Lower leg skin (tissue), 4 donors: ENCODE results near the gene KLK5. TPM values are rescaled to one million over a fixed set of nuclear protein-coding genes. Genes with fewer than 3 reads are reported as not detected.
"Not testable (repeated sequence)": the region's sequence is repeated elsewhere in the genome, so short reads cannot be mapped to it uniquely, and the experiment has no call there.

Experiments
- DNase-seq, 2 donors: peaks; one replicate each; pipeline ENCODE4 v3.0.0-alpha.2; 2019; ENCODE audit warnings: low spot score in 2 of 2
- H3K4me3 ChIP-seq: fragments of 200-600 bp; sonication (generic); 2 replicates; pipeline ENCODE4 v1.5.1; 2017; ENCODE audit warnings: mild to moderate bottlenecking, low read depth; ENCODE audit not compliant: poor library complexity, severe bottlenecking
- CTCF ChIP-seq, 3 donors: fragments of 450-650 bp; IDR thresholded peaks; one replicate each; pipeline ENCODE4 v1.5.1; 2016; ENCODE audit warnings: antibody characterized with exemption in 3 of 3, mild to moderate bottlenecking in 3 of 3, moderate library complexity in 2 of 3
- POLR2A ChIP-seq, 2 donors: fragments of 450-650 bp; IDR thresholded peaks; one replicate each; pipeline ENCODE4 v1.6.1; 2016 to 2017; ENCODE audit warnings: antibody characterized with exemption in 2 of 2, mild to moderate bottlenecking in 1 of 2, moderate library complexity in 1 of 2
- WGBS, 2 donors: methylation state at CpG; one replicate each; pipeline ENCODE4 v1.1.5; 2018; 5-methylcytosine and 5-hydroxymethylcytosine counted together
- intact Hi-C: fragments of 100-400 bp; cut with DNase I; formaldehyde crosslinking; loops from one replicate; pipeline ENCODE4 v1.15.0; 2023; ENCODE audit warnings: low total_unique reads
- total RNA-seq, 4 donors: library from RNA; depleted of rRNA; stranded (reverse); fragments of >200 nt; gene quantifications; one replicate each; pipeline ENCODE4 v1.1.0, GENCODE V29; 2016

The KLK5 gene
- total RNA-seq, 4 donors from 2014 or later, result 179 to 310 (median 271) TPM

- DNase-seq, result no peak
- no peak overlapping the region for H3K4me3 ChIP-seq
- 71 to 75% methylated on average over 5 of the region's 5 CpGs for WGBS, 2 donors
- intact Hi-C loops, result no loop called here
- TF ChIP-seq POLR2A (IDR thresholded peaks at IDR 0.05), result no peak
- no peak for TF ChIP-seq CTCF (IDR thresholded peaks at IDR 0.05)
These were observed 45.2 kb upstream of the KLK5 start for GRCh38 chr19:50998061-50998460.

GRCh38 chr19:50994129-50994528 lies 41.3 kb upstream of the KLK5 start:
- WGBS, 2 donors, result 61 to 89% methylated on average over 2 of the region's 2 CpGs
- no peak for TF ChIP-seq POLR2A (IDR thresholded peaks at IDR 0.05)
- TF ChIP-seq CTCF (IDR thresholded peaks at IDR 0.05), result no peak
- DNase-seq, result no peak
- no peak overlapping the region for H3K4me3 ChIP-seq
- intact Hi-C loops, result no loop called here

GRCh38 chr19:50992666-50993035 lies 39.8 kb upstream of the KLK5 start:
- WGBS, 2 donors, result 39 to 45% methylated on average over 2 of the region's 2 CpGs
- no peak overlapping the region for H3K4me3 ChIP-seq
- no peak for DNase-seq
- no peak for TF ChIP-seq POLR2A (IDR thresholded peaks at IDR 0.05)
- TF ChIP-seq CTCF (IDR thresholded peaks at IDR 0.05), result no peak
- intact Hi-C loops, result no loop called here

- 80 to 85% methylated on average over 14 of the region's 14 CpGs for WGBS, 2 donors
- intact Hi-C loops, DNase-seq, H3K4me3 ChIP-seq: not testable (repeated sequence)
These were observed 31.6 kb upstream of the KLK5 start for GRCh38 chr19:50984416-50984815.

GRCh38 chr19:50983625-50984292 lies 30.9 kb upstream of the KLK5 start, which contains the start of gene KLK7:
Gene KLK7, minus strand, starts transcription at chr19:50983917. Its CDS starts 1,518 bp downstream, at chr19:50982399.
- H3K4me3 ChIP-seq, result no peak within 1 kb of the TSS
- no peak for TF ChIP-seq POLR2A (IDR thresholded peaks at IDR 0.05)
- TF ChIP-seq CTCF (IDR thresholded peaks at IDR 0.05), result no peak
- WGBS, 2 donors, result 10 to 16% methylated on average over 26 to 28 of the region's 28 CpGs
- intact Hi-C loops, result no loop called here
- DNase-seq, result no peak

- DNase-seq, result no peak
- no peak overlapping the region for H3K4me3 ChIP-seq
- TF ChIP-seq CTCF (IDR thresholded peaks at IDR 0.05) (no peak), POLR2A (IDR thresholded peaks at IDR 0.05) (no peak)
- intact Hi-C loops, result no loop called here
- WGBS, 2 donors, result 77 to 82% methylated on average over 3 to 4 of the region's 4 CpGs
These were observed 29.3 kb upstream of the KLK5 start for GRCh38 chr19:50982186-50982585.
